ENCODE results near the gene VWA1.
"Not testable (repeated sequence)": the region's sequence is repeated elsewhere in the genome, so short reads cannot be mapped to it uniquely, and the experiment has no call there.

Gene VWA1

DNA sequence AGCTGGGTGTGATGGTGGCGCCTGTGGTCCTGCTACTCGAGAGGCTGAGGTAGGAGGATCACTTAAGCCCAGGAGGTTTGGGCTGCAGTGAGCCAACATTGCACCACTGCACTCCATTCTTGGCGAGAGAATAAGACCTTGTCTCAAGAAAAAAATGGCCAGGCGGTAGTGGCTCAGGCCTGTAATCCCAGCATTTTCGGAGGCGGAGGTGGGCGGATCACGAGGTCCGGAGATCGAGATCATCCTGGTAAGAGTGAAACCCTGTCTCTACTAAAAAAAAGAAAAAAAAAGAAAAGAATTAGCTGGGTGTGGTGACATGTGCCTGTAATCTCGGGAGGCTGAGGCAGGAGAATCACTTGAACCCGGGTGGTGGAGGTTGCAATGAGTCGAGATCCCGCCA is 47.4 kb downstream of the VWA1 start:
- DNase-seq (ENCODE audit: insufficient read length, low spot score): no peak
- TF ChIP-seq POLR2A (IDR thresholded peaks at IDR 0.05; ENCODE audit: low read depth, low read length): no peak
- no peak for FAIRE-seq

DNA sequence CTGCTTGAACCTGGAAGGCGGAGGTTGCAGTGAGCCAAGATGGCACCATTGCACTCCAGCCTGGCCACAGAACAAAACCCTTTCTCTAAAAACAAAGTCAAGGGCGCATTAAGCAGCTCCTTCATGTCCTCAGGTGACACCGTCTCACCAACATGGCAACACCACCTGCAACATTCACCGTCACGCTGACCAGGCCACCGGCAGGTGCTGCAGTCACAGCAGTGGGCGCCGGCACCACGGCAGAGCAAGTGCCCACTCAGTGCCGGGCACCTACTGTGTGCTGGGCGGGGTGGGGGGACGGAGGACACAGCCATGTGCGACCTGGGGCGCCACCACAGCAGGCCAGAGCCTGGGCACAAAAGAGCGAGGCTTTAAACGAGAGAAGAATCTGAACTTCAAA is 48.2 kb downstream of the VWA1 start:
- DNase-seq (ENCODE audit: insufficient read length, low spot score): no peak
- no peak for TF ChIP-seq POLR2A (IDR thresholded peaks at IDR 0.05; ENCODE audit: low read depth, low read length)
- no peak for FAIRE-seq

DNA sequence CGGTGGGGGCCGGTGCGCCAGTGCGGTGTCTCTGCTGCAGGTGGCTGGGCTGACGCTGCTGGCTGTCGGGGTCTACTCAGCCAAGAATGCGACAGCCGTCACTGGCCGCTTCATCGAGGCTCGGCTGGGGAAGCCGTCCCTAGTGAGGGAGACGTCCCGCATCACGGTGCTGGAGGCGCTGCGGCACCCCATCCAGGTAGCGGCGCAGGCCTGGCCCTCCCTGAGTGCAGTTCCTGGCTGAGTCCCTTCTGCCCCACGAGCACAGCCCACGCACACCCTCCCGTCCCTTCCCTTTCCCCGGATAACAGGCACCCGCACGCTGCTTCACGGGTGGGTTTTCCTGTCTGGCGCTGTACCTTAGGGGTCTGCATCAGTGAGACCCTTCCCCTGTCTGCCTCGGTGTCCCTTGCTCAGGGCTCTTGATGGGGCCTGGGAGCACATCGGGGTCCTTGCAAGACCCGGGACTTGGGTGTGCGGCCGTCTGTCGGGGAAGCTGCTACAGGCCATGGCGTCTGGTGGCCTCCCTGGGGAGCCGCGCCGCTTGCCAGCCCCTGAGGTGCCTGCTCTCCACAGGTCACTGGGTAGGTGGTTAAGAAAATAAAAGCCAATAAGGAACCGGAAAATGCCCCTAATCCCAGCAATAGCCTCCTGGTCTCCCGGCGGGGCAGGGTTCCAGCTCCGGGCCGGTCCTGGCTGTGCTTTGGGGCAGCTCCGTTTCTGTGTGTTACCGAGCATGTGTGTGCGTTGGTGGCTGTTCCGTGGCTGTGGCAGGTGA is 49.7 kb downstream of the VWA1 start:
- not testable (repeated sequence) for DNase-seq (ENCODE audit: insufficient read length, low spot score); FAIRE-seq

DNA sequence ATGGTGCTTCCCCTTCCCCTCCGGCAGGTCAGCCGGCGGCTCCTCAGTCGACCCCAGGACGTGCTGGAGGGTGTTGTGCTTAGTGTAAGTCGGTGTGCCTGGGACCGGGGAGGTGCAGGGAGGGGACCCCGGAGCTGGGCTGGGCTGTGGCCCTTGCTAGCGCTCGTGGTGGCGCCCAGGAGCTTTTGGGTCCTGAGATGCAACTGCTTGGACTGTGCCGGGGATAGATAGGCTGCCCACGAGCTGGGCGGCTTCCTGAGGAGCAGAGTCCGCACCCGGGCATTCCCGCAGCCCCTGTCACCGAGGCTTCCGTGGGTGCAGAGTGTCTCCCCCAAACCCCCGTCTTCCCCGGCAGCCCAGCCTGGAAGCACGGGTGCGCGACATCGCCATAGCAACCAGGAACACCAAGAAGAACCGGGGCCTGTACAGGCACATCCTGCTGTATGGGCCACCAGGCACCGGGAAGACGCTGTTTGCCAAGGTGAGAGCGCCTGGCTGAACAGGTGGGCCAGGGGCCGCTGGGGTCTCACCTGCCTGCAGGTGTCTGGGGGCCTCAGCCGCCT is 50.3 kb downstream of the VWA1 start:
- FAIRE-seq: not testable (repeated sequence)

DNA sequence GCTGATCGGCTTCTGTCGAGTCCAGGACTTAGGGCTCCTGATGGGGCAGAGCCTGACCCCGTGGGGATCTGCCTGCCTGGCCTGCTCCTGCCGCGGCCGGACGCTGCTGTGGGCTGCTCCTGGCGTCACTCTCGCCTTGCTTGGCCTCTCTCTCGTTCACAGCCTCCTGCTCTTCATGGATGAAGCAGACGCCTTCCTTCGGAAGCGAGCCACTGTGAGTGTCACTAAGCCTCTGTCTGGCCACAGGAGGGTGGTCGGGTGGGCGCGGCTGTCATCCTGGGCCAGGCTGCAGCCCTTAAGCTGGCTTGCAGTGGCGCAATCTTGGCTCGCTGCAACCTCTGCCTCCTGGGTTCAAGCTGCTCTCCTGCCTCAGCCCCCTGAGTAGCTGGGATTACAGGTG is 52.2 kb downstream of the VWA1 start:
- no peak for DNase-seq (ENCODE audit: insufficient read length, low spot score)
- FAIRE-seq: no peak
- TF ChIP-seq POLR2A (IDR thresholded peaks at IDR 0.05; ENCODE audit: low read depth, low read length): no peak

More for the DNA sequence above, 50.3 kb downstream of the VWA1 start:
- not testable (repeated sequence) for DNase-seq (ENCODE audit: insufficient read length, low spot score)

DNA sequence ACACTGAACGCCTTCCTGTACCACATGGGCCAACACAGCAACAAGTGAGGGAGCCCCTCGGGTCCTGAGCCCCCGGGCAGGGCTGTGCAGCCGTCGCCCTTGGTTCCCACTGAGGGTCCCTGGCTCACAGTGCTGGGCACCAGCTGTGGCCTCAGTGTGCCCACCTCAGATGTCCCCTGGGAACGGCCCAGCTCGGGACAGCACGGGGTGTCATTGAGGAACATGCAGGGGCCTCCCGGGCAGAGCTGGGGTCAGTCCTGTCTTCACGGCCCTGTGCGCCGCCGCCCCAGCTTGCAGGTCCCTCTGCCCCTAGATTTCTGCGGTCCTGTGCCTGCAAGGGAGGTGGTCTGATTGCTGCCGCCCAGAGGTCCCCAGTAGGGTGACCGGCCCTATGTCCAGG is 53.7 kb downstream of the VWA1 start:
- FAIRE-seq (no peak), DNase-seq (ENCODE audit: insufficient read length, low spot score) (no peak)
- no peak for TF ChIP-seq POLR2A (IDR thresholded peaks at IDR 0.05; ENCODE audit: low read depth, low read length)

DNA sequence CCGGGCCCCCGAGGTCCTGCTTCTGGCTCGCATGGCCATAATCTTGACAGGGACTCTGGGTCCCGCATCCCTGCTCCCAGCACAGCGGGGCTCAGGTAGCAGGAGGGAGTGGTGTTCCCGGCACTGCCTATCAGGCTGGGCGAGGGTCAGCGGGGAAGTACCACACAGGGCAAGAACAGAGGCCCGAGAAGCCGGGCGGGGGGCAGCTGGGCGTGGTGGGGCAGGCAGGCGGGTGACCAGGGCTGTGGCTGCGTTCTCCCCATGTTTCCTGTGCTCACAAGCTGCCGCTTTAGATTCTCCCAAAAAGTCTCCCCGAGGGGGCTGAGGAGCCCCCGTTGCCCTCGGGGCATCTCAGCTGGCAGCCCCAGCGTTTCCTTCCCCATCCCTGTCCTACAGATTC is 54.4 kb downstream of the VWA1 start:
- FAIRE-seq (no peak), DNase-seq (ENCODE audit: insufficient read length, low spot score) (no peak)
- no peak for TF ChIP-seq POLR2A (IDR thresholded peaks at IDR 0.05; ENCODE audit: low read depth, low read length)

DNA sequence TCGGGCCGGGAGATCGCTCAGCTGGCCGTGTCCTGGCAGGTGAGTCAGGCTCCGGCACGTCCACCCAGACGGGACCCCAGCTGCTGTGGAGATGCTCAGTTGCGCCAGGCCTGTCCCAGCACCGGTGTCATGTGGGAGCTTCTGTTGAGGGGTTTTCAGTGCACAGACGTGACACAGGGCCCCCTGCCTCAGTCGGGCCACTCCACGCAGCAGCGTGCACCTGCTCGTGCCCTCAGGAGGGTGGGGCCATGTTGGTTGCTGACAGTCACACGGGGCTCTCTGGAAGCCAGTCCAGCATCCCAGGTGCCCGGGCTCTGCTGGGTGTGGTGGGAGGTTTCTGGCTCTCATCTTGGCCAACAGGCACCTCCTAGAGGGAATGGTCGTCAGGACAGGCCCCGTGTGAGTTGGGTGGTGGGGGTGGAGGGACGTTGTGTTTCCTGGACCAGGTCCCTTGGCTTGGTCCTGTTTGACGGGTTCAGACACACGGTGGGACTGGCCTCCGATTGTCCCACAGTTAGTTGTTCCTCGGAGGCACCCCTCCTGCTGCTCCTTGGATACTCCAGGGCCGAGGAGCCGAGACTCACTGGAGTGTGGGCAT is 55.2 kb downstream of the VWA1 start:
- no peak for DNase-seq (ENCODE audit: insufficient read length, low spot score)
- FAIRE-seq: no peak
- no peak for TF ChIP-seq POLR2A (IDR thresholded peaks at IDR 0.05; ENCODE audit: low read depth, low read length)

DNA sequence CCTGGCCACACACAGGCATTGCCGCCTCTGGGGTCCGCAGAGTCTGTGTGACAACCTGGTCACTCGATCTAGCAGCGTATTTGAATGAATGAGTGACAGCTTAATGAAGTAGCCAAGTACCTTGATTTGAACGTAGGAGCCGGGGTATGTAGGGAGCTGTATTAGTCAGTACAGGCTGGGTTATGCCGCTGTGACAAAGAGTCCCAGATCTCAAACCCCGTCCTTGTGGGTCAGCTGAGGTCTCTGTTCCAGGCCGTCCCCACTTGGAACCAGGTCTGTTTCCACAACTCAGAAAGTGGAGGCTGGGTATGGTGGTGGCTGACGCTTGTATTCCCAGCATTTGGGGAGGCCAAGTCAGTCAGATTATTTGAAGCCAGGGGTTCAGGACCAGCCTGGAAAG is 56.1 kb downstream of the VWA1 start:
- TF ChIP-seq POLR2A (IDR thresholded peaks at IDR 0.05; ENCODE audit: low read depth, low read length): no peak
- no peak for DNase-seq (ENCODE audit: insufficient read length, low spot score)
- no peak for FAIRE-seq
